ENCODE data around the gene TMEM255A. TPM values are rescaled to one million over a fixed set of nuclear protein-coding genes. Genes with fewer than 3 reads are reported as not detected.

Gene TMEM255A
- total RNA-seq, 2 donors from 2014 or later, result 0.22 to 0.35 TPM

GRCh38 chrX:120318411-120318810 is 7.2 kb upstream of the TMEM255A start:
- Mint-ChIP-seq H3K36me3 (ENCODE audit: low read depth) (no peaks in the 10 kb centered on the region), H3K27me3 (ENCODE audit: insufficient read depth) (peaks cover 33% of the 10 kb centered on the region), H3K4me3 (no peak overlapping the region), H3K9me3 (peaks cover 22% of the 10 kb centered on the region), H3K27ac (no peak overlapping the region), H3K4me1 (peaks cover 2% of the 10 kb centered on the region)
- no peak for DNase-seq
- peaks cover 19% of the 10 kb centered on the region for H3K27me3 ChIP-seq (ENCODE audit: control insufficient read depth, insufficient read depth, low read length, poor library complexity, severe bottlenecking)
- no peak overlapping the region for H3K9ac ChIP-seq (ENCODE audit: extremely low read depth, low read length, poor library complexity, severe bottlenecking)
- no peaks in the 10 kb centered on the region for H3K4me1 ChIP-seq (ENCODE audit: control insufficient read depth, insufficient read depth, low read length)
- H3K9me3 ChIP-seq (ENCODE audit: control insufficient read depth, low read length), result peaks cover 3% of the 10 kb centered on the region
- H3K36me3 ChIP-seq (ENCODE audit: control insufficient read depth, insufficient read depth, low read length), result no peaks in the 10 kb centered on the region
- no peak overlapping the region for H3K4me3 ChIP-seq (ENCODE audit: low read length)
- 86% methylated on average over 4 of the region's 4 CpGs; no CpG with 5 or more reads in 1 of the 2 experiments for WGBS, 2 experiments (ENCODE audit: insufficient coverage in 1 of 2, insufficient read length in 1 of 2)
- H3K27ac ChIP-seq (ENCODE audit: low read depth, low read length), result no peak overlapping the region
- TF ChIP-seq CTCF (conservative IDR thresholded peaks at IDR 0.05), result no peak

- no peaks in the 10 kb centered on the region for H3K4me1 ChIP-seq (ENCODE audit: control insufficient read depth, insufficient read depth, low read length)
- H3K27ac ChIP-seq (ENCODE audit: low read depth, low read length), result no peak overlapping the region
- peaks cover 22% of the 10 kb centered on the region for H3K9me3 Mint-ChIP-seq
- H3K27ac Mint-ChIP-seq, result no peak overlapping the region
- DNase-seq, result no peak
- no peak overlapping the region for H3K4me3 ChIP-seq (ENCODE audit: low read length)
- TF ChIP-seq CTCF (conservative IDR thresholded peaks at IDR 0.05), result no peak
- H3K27me3 ChIP-seq (ENCODE audit: control insufficient read depth, insufficient read depth, low read length, poor library complexity, severe bottlenecking), result peaks cover 35% of the 10 kb centered on the region
- no peaks in the 10 kb centered on the region for H3K4me1 Mint-ChIP-seq
- H3K27me3 Mint-ChIP-seq (ENCODE audit: insufficient read depth), result peaks cover 50% of the 10 kb centered on the region
- no peaks in the 10 kb centered on the region for H3K36me3 Mint-ChIP-seq (ENCODE audit: low read depth)
- no peak overlapping the region for H3K4me3 Mint-ChIP-seq
- 79 to 100% methylated on average over 3 to 4 of the region's 5 CpGs for WGBS, 2 experiments (ENCODE audit: insufficient coverage in 1 of 2, insufficient read length in 1 of 2)
- H3K9me3 ChIP-seq (ENCODE audit: control insufficient read depth, low read length), result no peaks in the 10 kb centered on the region
- no peaks in the 10 kb centered on the region for H3K36me3 ChIP-seq (ENCODE audit: control insufficient read depth, insufficient read depth, low read length)
- H3K9ac ChIP-seq (ENCODE audit: extremely low read depth, low read length, poor library complexity, severe bottlenecking), result no peak overlapping the region
These were observed 5.5 kb upstream of the TMEM255A start for GRCh38 chrX:120316587-120317283.

- Histone ChIP-seq H3K9ac (ENCODE audit: extremely low read depth, low read length, poor library complexity, severe bottlenecking) (no peak overlapping the region), H3K4me1 (ENCODE audit: control insufficient read depth, insufficient read depth, low read length) (no peaks in the 10 kb centered on the region), H3K36me3 (ENCODE audit: control insufficient read depth, insufficient read depth, low read length) (no peaks in the 10 kb centered on the region), H3K27ac (ENCODE audit: low read depth, low read length) (no peak overlapping the region), H3K4me3 (ENCODE audit: low read length) (no peak overlapping the region), H3K27me3 (ENCODE audit: control insufficient read depth, insufficient read depth, low read length, poor library complexity, severe bottlenecking) (peaks cover 39% of the 10 kb centered on the region), H3K9me3 (ENCODE audit: control insufficient read depth, low read length) (no peaks in the 10 kb centered on the region)
- H3K4me1 Mint-ChIP-seq, result no peaks in the 10 kb centered on the region
- no peak overlapping the region for H3K4me3 Mint-ChIP-seq
- no peak overlapping the region for H3K27ac Mint-ChIP-seq
- H3K27me3 Mint-ChIP-seq (ENCODE audit: insufficient read depth), result peaks cover 60% of the 10 kb centered on the region
- DNase-seq, result no peak
- H3K36me3 Mint-ChIP-seq (ENCODE audit: low read depth), result no peaks in the 10 kb centered on the region
- H3K9me3 Mint-ChIP-seq, result peaks cover 15% of the 10 kb centered on the region
- TF ChIP-seq CTCF (conservative IDR thresholded peaks at IDR 0.05), result no peak
- WGBS, 2 experiments (ENCODE audit: insufficient coverage in 1 of 2, insufficient read length in 1 of 2), result 79% methylated on average over 2 of the region's 4 CpGs; no CpG with 5 or more reads in 1 of the 2 experiments
These were observed 4.5 kb upstream of the TMEM255A start for GRCh38 chrX:120315776-120316175.

Measured in endodermal cell (in vitro differentiated cells).